ENCODE data around the gene TELO2.
"Not testable (repeated sequence)": the region's sequence is repeated elsewhere in the genome, so short reads cannot be mapped to it uniquely, and the experiment has no call there.

Gene TELO2

DNA sequence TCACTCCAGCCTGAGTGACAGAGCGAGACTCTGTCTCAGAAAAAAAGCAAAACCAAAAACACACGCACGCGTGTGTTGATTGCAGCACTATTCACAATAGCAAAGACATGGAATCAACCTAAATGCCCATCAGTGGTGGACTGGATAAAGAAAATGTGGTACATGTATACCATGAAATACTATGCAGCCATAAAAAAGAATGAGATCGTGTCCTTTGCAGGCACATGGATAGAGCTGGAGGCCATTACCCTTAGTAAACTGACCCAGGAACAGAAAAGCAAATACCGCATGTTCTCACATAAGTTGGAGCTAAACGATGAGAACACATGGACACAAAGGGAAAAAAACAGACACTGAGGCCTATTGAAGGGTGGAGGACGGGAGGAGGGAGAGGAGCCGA is 14.2 kb upstream of the TELO2 start:
- DNase-seq = not testable (repeated sequence)

DNA sequence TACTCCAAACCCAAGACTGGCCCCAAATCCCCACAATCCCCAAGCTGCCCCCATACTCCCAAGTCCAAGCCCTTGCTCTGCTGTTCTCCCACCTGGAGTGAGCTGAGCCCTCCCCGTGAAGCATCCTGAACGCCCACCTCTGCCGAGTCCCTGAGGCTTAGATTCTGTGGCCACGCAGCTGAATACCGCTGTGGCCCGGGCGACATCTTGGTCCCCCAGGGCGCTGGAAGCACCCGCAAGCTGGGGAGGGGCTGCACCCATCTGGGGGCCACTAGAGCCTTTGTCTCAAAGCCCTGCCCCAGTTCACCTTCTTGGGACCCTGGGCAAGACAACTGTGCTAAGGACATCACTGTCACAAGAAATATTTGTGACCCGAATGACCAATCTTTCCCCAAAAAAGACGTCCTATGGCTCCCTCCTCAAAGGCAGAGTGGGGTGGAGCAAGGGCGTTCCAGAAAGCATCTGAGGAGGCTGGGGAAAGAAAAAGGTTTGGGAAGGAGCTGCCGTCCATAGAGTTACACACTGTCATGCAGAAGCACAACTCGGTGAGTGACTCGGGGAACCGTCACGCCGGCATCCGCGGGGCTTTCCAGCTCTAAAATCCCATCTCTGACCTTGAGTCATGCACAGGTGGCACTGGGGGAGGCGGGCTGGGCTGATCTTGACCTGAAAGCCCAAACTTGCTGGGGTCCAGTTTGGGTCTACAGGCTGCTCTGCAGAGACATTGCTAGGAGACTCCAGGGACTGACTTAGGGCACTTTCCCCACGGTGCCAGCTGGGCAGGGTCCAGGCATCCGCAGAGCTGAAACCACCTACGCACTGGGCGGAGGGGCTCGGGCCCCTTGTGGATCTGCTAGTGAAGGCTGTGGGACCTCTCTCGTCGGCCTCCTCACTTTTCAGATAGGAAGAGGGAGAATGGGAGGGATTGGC is 11.0 kb upstream of the TELO2 start:
- DNase-seq = peak; percentile 50

DNA sequence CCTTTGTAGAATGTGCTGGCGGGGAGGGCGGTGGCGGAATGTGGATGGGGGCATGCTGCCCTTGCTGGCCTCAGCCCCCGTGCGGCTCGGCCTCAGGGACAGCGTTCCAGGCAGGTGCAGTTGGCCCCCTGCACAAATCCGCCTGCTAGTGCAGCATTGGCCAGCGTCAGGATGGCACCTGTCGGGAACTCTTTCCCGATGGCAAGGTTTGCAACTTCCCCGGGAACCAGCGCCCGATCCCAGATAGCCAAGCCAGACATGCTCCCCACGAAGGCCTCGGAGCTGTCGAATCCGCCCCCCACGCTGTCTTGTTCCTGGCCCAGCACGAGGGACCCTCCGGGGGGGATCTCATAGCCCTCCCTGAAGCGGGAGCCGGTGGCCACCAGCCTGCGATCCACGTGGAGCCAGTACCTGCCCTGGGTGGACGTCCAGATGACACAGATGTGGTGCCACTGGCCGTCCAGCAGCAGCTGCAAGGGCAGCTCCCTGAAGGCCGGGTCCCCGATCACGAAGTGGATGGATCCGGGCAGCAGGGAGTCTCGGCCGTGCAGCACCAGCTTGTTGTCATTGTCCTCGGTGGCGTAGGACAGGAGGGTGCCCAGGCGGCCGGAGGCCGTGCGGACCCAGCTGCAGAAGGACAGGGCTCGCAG is 7.2 kb upstream of the TELO2 start:
- no peak for DNase-seq

DNA sequence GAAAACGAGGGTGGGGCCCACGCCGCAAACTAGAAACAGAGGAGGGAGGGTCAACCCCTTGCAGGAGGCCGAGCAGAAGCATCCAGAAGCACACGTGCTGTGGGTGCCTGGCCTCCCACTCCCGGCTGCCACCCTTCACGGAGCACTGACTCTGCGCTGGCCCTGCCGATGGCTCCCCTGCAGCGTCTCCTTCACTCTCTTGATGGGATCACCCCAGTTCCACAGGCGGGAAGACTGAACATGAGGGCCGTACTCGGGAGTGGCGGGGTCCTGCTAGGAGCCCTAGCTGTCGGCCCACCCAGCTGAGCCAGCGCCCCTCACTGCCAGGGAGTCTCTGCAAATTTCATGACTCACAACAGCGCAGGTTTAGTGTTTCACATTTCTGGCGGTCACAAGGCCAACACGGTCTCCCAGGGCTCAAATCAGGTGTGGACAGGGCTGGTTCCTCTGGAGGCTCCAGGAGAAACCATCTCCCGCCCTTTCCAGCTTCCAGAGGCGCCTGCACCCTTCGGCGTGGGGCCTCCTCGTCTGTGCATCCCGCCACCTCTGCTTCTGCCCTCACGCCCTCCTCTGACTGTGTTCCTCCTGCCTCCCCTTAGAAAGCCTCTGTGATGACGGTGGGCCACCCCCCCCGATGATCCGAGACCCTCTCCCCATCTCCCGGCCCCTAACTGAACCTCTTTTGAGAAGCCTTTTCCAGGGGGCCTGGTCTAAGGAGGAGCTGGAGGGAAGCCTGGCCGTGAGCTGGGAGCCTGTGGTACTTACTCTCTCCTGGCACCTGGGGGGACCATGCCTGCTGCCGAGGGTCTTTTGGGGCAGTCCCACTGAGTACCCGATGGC is 6.4 kb upstream of the TELO2 start:
- no peak for DNase-seq

DNA sequence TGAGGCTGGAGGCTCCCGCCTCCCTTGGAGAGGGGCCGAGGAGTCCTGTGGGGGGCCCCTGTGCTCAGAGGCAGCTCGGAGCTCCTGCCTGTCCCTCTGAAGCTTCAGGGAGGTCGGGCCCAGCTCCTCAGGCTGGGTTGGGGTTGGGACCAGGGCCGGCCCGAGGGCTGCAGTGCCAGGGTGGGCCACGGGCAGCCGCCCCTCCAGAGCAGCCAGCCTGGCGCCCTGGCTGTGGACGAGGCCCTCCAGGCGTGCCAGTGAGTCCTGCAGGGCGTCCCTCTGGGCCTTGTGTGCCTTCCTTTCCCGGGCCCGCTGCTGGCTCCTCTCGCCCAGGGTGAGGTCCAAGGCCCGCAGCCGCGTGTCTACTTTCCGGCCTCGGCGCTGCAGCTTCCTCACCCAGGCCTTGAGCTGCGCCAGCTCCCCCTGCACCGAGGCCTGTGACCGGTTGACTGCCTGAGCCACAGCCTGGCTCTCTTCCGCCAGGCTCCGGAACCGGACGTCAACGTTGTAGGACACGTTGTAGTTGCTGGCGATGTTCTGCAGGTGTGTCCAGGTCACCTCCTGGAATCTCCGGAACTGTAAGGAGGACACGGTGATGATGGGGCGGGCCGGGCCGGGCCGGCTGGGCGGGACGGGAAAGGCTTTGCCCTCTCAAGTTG is 5.6 kb upstream of the TELO2 start:
- no peak for DNase-seq

DNA sequence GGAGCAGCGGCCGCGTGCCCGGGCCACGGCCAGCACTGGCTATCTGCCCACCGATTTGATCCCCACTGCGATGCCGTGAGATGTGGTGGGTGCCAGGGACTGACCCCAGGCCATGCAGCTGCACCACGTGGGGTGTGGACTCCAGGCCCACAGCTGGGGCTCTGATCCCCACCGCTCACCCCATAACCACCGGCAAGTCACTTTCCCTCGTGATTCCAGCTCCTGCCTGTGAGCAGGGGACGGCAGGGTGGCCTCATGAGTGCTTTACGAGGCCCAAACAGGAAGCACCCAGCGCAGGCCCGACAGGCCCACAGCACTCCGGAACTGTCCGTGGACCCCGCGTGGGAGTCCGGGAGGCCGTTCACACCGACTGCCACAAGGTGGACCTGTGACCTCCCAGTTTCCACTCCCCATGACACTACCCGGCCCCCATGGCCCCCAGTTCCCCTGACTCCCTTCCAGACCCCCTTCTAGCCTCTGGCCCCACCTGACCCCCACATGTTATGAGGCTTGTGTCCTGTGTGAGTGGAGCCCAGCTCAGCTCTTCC is 5.0 kb upstream of the TELO2 start:
- DNase-seq = no peak

DNA sequence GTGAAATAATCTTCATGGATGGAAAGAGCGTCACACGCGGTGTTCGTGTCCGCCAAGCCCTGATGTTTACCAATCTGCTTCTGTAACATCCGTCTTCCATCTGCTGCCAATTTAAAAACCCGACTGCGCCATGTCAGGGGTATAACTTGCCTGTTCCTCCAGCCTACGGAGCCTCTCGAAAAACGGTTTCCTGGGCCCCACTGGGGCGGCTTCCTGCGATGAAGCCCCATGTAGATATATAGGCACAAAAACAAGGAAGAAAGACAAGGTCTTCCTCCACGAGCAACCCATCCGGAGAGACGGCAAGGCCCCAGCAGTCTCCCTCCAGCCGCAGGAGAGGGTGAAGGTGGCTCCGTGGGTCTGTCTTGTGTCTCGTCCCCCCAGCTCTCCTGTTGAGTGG is 4.5 kb upstream of the TELO2 start, which contains the start of gene PTX4:
Gene PTX4 (minus strand): TSS at position 326 of the 400 bp plus-strand sequence. CDS start 35 bp downstream, at position 291.
- DNase-seq = no peak

DNA sequence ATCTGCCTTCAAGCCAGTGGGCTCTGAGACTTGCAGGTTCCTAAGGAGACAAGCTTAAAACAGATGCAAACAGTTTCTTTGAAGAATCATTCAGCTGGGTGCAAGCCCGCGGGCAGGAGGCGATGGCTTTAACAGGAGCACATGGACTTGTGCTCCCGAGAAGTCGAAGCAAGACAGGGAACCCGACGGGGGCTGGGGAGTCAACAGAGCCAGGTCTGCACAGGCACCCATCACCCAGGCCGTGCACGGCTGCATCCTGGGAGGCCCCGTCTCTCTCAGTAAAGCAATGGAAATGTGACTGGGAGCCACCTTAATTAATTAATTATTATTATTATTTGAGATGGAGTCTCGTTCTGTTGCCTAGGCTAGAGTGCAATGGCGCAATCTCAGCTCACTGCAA is 4.1 kb upstream of the TELO2 start:
- DNase-seq = no peak

DNA sequence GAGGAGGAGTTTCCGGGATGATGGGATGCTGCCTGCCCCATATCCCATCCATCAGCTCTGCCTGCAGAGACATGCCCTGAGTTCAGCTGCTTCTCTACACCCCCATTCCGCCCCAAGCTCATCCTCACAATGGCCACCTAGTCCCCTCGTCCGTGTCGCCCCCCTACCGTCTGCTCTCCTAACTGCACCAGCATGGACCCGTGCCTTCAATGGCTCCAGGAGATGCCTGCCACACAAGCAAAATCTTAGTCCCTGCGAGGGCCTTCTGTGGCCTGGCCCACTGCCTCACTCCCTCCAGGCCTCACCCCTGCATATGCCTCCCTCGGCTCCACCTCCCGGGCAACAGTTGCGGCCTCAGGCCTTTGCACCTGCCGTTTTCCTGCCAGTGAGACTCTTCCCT is 1.8 kb upstream of the TELO2 start:
- no peak for DNase-seq

DNA sequence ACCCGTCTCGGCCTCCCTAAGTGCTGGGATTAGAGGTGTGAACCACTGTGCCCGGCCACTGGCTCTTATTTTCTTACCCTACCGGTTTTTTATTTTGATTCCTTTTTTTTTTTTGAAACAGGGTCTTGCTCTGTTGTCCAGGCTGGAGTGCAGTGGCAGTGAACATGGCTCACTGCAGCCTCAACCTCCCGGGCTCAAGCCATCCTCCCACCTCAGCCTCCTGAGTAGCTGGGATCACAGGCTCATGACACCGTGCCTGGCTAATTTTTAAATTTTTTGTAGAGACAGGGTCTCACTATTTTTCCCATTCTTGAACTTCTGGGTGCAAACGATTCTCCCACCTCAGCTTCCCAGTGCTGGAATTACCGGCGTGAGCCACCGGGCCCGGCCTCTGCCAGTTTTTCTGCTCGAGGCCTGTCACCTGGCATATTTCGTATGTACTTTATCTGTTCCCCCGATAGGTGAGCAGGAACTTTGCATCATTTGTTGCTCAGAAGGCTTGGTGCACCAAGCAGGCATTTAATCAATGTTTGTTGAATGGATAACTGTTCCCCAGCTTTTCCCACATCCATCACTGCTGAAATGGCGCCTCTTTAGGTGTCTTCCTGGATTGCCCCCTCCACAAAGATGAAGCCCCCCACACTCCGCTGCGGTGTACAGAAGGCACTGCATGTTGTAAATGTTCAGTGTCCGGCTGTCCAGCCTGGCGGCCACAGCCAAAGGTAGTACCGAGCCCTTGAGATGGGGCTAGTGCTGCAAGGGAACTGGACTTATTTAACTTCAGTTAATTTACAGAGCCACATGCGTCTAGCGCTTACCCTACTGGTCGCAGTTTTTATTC is 858 bp upstream of the TELO2 start:
- DNase-seq = no peak

DNA sequence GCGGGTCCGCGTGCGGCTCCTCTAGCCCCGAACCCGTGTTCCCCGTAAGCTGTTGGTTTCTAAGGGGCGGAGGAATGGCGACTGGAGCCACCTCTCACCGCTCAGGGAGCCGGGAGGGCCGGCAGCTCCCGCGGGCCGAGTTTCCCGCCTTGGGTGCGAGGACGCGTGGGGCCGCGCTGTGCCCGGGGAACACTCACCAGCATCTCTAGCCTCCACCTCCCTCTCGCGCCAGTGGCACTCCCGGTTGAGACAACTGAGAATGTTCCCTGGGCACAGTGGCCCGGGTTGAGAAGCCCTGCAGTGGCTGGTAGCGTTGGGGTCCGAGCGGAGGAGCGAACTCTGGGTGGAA is 560 bp downstream of the TELO2 start:
- DNase-seq = peak; percentile 6

DNA sequence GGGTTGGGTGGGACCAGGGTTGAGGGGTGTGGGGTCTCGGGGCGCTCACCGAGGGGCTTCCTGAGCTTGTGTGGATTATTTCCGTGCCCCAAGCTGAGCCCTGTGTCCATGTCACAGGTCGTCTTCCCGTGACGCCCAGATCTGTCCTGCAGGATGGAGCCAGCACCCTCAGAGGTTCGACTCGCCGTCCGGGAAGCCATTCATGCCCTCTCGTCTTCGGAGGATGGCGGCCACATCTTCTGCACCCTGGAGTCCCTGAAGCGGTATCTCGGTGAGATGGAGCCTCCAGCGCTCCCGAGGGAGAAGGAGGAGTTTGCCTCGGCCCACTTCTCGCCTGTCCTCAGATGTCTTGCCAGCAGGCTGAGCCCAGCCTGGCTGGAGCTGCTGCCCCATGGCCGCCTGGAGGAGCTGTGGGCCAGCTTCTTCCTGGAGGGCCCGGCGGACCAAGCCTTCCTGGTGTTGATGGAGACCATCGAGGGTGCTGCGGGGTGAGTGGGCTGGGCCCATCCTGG is 1.0 kb downstream of the TELO2 start:
- peak; percentile 67 for DNase-seq

DNA sequence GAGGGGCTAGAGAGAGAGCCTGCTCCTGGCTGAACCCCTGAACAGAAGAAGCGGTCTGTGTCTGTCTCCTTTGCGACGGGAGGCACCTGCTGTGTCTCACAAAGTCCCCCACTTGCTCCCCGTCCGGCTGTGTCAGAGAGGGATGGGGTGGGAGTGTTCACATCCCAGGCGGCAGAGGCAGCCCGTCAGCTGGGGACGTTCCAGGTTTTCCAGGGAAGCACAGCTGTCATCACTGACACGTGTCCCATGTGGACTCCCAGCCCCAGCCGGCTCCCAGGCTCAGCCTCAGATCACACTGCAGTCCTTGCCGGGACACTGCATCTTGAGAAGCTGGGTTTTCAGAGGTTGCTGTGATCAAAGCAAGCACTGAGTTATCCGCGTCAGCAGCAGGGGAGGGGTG is 1.6 kb downstream of the TELO2 start:
- DNase-seq = no peak

DNA sequence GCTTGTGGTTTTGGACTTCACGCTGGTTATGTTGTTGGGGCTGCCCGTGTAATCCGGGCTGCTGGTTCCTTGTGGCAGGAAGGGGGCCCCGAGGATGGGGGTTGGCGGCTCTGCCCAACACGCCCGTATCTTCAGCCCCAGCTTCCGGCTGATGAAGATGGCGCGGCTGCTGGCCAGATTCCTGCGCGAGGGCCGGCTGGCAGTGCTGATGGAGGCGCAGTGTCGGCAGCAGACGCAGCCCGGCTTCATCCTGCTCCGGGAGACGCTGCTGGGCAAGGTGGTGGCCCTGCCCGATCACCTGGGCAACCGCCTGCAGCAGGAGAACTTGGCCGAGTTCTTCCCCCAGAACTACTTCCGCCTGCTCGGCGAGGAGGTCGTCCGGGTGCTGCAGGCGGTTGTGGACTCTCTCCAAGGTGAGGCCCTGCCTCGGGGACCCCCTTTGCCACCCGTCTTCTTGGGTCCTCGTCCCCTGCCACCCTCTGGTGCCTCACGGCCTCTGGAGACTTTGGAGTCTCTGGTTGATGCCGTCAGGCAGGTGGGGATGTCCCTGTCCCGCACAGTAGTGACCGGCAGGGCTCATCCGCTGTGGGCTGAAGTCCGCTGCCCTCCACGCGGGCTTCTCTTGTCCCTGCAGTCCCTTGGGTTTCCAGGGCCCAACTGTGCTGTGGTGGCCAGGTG is 2.2 kb downstream of the TELO2 start:
- DNase-seq = no peak

DNA sequence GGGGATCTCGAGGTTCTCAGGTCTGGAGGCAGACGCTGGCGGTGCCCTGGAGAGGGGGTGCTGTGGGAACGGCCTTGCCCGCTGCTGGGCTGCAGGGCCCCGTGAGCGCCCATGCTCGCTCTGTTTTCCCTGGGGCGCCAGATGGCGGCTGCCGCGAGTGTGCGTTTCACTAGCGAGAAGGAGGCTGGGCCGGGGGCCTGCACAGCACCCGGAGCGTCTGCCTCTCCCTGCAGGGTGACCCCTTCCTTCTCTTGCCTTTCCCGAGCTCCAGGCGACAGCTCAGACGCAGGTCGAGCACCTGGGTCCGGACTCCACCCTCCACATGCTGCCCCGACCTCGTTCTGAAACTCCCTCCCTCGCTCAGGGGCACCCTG is 2.7 kb downstream of the TELO2 start:
- no peak for DNase-seq

DNA sequence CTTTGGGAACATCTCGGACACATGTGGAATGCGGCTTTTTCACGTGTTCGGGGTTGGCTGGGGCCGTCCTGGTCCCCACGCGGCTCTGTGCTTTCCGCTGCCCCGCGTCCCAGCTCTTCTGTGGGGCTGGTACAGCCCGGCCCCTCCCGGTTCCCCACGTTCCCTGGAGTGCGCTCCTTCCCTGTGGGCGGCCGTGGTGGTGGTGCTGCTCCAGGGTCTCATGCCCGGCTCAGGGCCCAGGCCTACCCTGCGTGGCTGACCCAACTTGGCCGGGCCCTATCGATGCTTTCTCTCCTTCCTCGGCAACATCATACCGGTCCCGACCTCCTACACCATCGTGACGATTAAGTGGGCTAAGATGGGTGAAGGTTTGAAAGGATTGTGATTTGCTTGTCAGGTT is 3.3 kb downstream of the TELO2 start:
- no peak for DNase-seq

DNA sequence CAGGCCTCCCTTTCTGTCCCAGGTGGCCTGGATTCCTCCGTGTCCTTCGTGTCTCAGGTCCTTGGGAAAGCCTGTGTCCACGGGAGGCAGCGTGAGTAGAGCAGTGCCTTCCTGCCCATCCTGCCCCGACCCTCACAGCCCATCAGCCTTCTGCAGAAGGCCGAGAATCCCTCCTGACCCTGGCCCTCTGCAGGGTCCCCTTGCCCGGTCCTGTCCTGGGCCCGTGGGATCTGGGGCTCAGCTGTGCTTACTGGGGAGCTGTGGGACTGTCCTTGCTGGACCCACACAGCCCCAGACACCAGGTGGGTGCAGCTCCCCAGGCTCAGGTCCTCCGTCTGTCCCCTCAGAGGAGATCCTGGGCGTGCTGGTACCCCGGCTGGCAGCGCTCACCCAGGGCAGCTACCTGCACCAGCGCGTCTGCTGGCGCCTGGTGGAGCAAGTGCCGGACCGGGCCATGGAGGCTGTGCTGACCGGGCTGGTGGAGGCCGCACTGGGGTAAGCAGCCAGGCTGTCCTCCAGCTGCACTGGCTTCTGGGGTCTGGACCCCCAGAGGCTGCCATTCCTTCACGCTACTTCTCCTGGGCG is 3.9 kb downstream of the TELO2 start:
- no peak for DNase-seq

DNA sequence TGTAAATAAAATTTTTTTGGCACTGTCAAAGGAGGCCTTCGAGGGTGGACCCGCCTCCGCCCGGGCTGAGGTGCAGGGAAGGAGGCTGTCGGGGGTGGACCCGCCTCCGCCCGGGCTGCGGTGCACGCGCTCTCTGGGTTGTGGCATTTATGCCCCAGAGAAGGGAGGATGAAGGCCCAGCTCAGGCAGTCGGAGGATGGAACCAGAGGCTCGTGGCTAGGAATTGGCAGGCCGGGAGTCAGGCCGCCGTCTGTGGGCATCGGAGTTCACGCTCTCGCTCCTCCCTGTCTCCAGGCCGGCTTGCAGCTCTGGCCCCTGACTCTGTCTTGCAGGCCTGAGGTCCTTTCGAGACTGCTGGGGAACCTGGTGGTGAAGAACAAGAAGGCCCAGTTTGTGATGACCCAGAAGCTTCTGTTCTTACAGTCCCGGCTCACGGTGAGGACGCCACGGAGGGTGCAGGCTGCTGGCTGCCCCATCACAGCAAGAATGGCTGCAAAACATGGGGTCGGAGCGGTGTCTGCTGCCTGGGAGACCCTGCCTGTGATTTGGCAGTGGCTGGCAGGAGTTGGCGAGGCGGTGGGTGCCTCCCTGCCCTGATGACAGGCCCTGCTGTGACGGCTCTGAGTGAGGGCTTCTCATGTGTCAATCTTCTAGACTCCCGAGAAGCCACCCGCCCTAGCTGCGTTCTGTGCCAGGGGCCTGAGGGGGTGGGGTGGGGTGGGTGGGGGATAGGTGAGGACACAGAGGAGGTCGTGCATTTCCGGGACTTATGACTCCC is 5.9 kb downstream of the TELO2 start:
- DNase-seq = no peak

DNA sequence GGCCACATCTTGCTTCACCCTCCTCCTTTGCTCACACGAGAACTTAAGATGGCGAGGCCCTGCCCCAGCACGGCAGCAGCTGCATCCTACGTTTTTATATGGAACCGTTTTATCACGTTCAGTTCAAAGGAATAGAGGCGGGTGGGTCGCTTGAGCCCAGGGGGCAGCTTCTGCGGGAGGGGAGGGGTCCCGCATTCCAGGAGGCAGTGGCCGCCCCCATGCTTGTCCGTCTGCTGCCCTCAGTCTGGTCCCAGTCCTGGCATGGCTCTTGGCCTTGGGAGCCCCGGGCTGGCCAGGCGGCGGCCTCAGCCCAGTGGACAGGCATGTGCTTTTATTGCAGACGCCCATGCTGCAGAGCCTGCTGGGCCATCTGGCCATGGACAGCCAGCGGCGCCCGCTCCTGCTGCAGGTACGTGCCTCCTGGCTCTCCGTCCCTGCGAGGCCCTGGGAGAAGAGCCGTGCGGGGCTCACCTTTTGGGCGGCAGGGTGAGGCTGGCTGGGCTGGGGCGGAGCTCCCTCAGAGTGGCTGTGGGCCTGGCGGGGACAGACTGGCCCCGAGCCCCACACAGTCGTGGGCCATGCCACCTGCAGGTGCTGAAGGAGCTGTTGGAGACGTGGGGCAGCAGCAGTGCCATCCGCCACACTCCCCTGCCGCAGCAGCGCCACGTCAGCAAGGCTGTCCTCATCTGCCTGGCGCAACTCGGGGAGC is 6.8 kb downstream of the TELO2 start:
- no peak for DNase-seq

Data from HCEC 1CT (cell line).